NB4 (cell line): ENCODE measurements around the gene SLC11A1.

ENCODE experiments used
- MAX ChIP-seq: IDR thresholded peaks from 2 replicates; pipeline ENCODE4 v1.6.1; 2011; ENCODE audit warnings: low read depth, low read length
- MYC ChIP-seq: IDR thresholded peaks from 2 replicates; pipeline ENCODE4 v1.6.1; 2011; ENCODE audit warnings: low read depth, low read length
- POLR2A ChIP-seq: IDR thresholded peaks from 2 replicates; pipeline ENCODE4 v1.6.1; 2011; ENCODE audit warnings: mild to moderate bottlenecking; ENCODE audit not compliant: insufficient read length; ENCODE audit errors: extremely low read depth
- TF ChIP-seq, protein P1 (sequence below): IDR thresholded peaks from one replicate; pipeline ENCODE4 v1.5.1; 2012; ENCODE audit warnings: low read depth, low read length

GRCh38 chr2:218391202-218391601, 9.1 kb downstream of the SLC11A1 start:
- TF ChIP-seq, protein P1, sequence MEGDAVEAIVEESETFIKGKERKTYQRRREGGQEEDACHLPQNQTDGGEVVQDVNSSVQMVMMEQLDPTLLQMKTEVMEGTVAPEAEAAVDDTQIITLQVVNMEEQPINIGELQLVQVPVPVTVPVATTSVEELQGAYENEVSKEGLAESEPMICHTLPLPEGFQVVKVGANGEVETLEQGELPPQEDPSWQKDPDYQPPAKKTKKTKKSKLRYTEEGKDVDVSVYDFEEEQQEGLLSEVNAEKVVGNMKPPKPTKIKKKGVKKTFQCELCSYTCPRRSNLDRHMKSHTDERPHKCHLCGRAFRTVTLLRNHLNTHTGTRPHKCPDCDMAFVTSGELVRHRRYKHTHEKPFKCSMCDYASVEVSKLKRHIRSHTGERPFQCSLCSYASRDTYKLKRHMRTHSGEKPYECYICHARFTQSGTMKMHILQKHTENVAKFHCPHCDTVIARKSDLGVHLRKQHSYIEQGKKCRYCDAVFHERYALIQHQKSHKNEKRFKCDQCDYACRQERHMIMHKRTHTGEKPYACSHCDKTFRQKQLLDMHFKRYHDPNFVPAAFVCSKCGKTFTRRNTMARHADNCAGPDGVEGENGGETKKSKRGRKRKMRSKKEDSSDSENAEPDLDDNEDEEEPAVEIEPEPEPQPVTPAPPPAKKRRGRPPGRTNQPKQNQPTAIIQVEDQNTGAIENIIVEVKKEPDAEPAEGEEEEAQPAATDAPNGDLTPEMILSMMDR: no peak
- no peak for TF ChIP-seq MYC
- TF ChIP-seq POLR2A: no peak
- TF ChIP-seq MAX: no peak
